ENCODE results near the gene CASD1. TPM values are rescaled to one million over a fixed set of nuclear protein-coding genes. Genes with fewer than 3 reads are reported as not detected.

CASD1 gene
- polyA plus RNA-seq, 1 experiment: 14.0 TPM

GRCh38 chr7:94477878-94478277, 31.7 kb upstream of the CASD1 start:
- ChIA-PET CTCF (interaction anchor here (0.8 kb wide), 1 partner anchor 16 kb away, joined by 3 read pairs; no protein-coding TSS in a partner anchor), POLR2A (no interaction called here)
- no peak for DNase-seq (ENCODE audit: low read depth, low spot score)
- Histone ChIP-seq H3K27ac (ENCODE audit: low read depth, low read length) (no peak overlapping the region), H3K27me3 (ENCODE audit: control insufficient read depth, insufficient read depth, low read length) (peaks cover 6% of the 10 kb centered on the region), H3K9me3 (ENCODE audit: control insufficient read depth, insufficient read depth, low read length) (no peaks in the 10 kb centered on the region), H3K4me3 (ENCODE audit: low read depth, low read length) (no peak overlapping the region)
- TF ChIP-seq CTCF (IDR thresholded peaks at IDR 0.05; ENCODE audit: low read depth, low read length): no peak

GRCh38 chr7:94478648-94479214, 30.9 kb upstream of the CASD1 start:
- H3K4me3 ChIP-seq (ENCODE audit: low read depth, low read length): no peak overlapping the region
- no peak for TF ChIP-seq CTCF (IDR thresholded peaks at IDR 0.05; ENCODE audit: low read depth, low read length)
- no peaks in the 10 kb centered on the region for H3K9me3 ChIP-seq (ENCODE audit: control insufficient read depth, insufficient read depth, low read length)
- DNase-seq (ENCODE audit: low read depth, low spot score): no peak
- peaks cover 6% of the 10 kb centered on the region for H3K27me3 ChIP-seq (ENCODE audit: control insufficient read depth, insufficient read depth, low read length)
- no peak overlapping the region for H3K27ac ChIP-seq (ENCODE audit: low read depth, low read length)
- CTCF ChIA-PET: no interaction called here
- POLR2A ChIA-PET: no interaction called here

GRCh38 chr7:94481279-94481678, 28.3 kb upstream of the CASD1 start:
- TF ChIP-seq CTCF (IDR thresholded peaks at IDR 0.05; ENCODE audit: low read depth, low read length): no peak
- POLR2A ChIA-PET: no interaction called here

GRCh38 chr7:94482796-94483195, 26.8 kb upstream of the CASD1 start:
- TF ChIP-seq CTCF (IDR thresholded peaks at IDR 0.05; ENCODE audit: low read depth, low read length): no peak
- no peaks in the 10 kb centered on the region for H3K27me3 ChIP-seq (ENCODE audit: control insufficient read depth, insufficient read depth, low read length)
- CTCF ChIA-PET: no interaction called here
- no peaks in the 10 kb centered on the region for H3K9me3 ChIP-seq (ENCODE audit: control insufficient read depth, insufficient read depth, low read length)
- H3K4me3 ChIP-seq (ENCODE audit: low read depth, low read length): no peak overlapping the region
- H3K27ac ChIP-seq (ENCODE audit: low read depth, low read length): no peak overlapping the region
- POLR2A ChIA-PET: no interaction called here
- no peak for DNase-seq (ENCODE audit: low read depth, low spot score)

More at GRCh38 chr7:94481279-94481678, 28.3 kb upstream of the CASD1 start:
- CTCF ChIA-PET: no interaction called here
- DNase-seq (ENCODE audit: low read depth, low spot score): no peak
- peaks cover 6% of the 10 kb centered on the region for H3K27me3 ChIP-seq (ENCODE audit: control insufficient read depth, insufficient read depth, low read length)
- no peaks in the 10 kb centered on the region for H3K9me3 ChIP-seq (ENCODE audit: control insufficient read depth, insufficient read depth, low read length)
- H3K4me3 ChIP-seq (ENCODE audit: low read depth, low read length): no peak overlapping the region
- no peak overlapping the region for H3K27ac ChIP-seq (ENCODE audit: low read depth, low read length)

GRCh38 chr7:94483843-94484242, 25.8 kb upstream of the CASD1 start:
- ChIA-PET POLR2A (no interaction called here), CTCF (interaction anchor here (0.6 kb wide), 1 partner anchor 952 kb away, joined by 3 read pairs; no protein-coding TSS in a partner anchor)
- Histone ChIP-seq H3K9me3 (ENCODE audit: control insufficient read depth, insufficient read depth, low read length) (no peaks in the 10 kb centered on the region), H3K27ac (ENCODE audit: low read depth, low read length) (no peak overlapping the region), H3K27me3 (ENCODE audit: control insufficient read depth, insufficient read depth, low read length) (no peaks in the 10 kb centered on the region), H3K4me3 (ENCODE audit: low read depth, low read length) (no peak overlapping the region)
- TF ChIP-seq CTCF (IDR thresholded peaks at IDR 0.05; ENCODE audit: low read depth, low read length): no peak
- no peak for DNase-seq (ENCODE audit: low read depth, low spot score)

Measured in AG04450 (cell line).